Measurements from ENCODE around the gene RFLNA. TPM values are rescaled to one million over a fixed set of nuclear protein-coding genes. Genes with fewer than 3 reads are reported as not detected.

The RFLNA gene
- total RNA-seq, 4 donors from 2014 or later = 0.15 to 1.1 (median 0.23) TPM

GRCh38 chr12:124327362-124328043 lies 32.6 kb downstream of the RFLNA start:
- Histone ChIP-seq H3K9me3 (peaks cover 0 to 5% (median 3%) of the 10 kb centered on the region in 3 donors), H3K27ac (peak overlapping the region; percentile 83 to 91 (median 88)), H3K4me1 (peaks cover 22 to 26% of the 10 kb centered on the region in 2 donors), H3K36me3 (peaks cover 0 to 68% of the 10 kb centered on the region in 2 donors), H3K27me3 (no peaks in the 10 kb centered on the region), H3K4me3 (no peak overlapping the region)
- intact Hi-C loops (cut with DNase I; ENCODE audit: low total_unique reads) (loop anchor here (2.0 to 5.0 kb wide), 2 partner anchors 31 to 445 kb away; no protein-coding TSS in a partner anchor), in situ Hi-C loops (cut with MboI; ENCODE audit: low sequenced_read_pairs in 4 of 4) (no loop called here)
- peak; percentile 45 to 69 for DNase-seq
- no peak for TF ChIP-seq POLR2A (IDR thresholded peaks at IDR 0.05)
- TF ChIP-seq, protein P1, sequence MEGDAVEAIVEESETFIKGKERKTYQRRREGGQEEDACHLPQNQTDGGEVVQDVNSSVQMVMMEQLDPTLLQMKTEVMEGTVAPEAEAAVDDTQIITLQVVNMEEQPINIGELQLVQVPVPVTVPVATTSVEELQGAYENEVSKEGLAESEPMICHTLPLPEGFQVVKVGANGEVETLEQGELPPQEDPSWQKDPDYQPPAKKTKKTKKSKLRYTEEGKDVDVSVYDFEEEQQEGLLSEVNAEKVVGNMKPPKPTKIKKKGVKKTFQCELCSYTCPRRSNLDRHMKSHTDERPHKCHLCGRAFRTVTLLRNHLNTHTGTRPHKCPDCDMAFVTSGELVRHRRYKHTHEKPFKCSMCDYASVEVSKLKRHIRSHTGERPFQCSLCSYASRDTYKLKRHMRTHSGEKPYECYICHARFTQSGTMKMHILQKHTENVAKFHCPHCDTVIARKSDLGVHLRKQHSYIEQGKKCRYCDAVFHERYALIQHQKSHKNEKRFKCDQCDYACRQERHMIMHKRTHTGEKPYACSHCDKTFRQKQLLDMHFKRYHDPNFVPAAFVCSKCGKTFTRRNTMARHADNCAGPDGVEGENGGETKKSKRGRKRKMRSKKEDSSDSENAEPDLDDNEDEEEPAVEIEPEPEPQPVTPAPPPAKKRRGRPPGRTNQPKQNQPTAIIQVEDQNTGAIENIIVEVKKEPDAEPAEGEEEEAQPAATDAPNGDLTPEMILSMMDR (IDR thresholded peaks at IDR 0.05 in 4 of 5, conservative IDR thresholded peaks at IDR 0.05 in 1 of 5) = no peak
- peak; percentile 73 to 80 for ATAC-seq

- no peak for TF ChIP-seq POLR2A (IDR thresholded peaks at IDR 0.05)
- TF ChIP-seq, protein P1 (IDR thresholded peaks at IDR 0.05 in 4 of 5, conservative IDR thresholded peaks at IDR 0.05 in 1 of 5) = no peak
- Histone ChIP-seq H3K9me3 (peaks cover 0 to 5% (median 3%) of the 10 kb centered on the region in 3 donors), H3K36me3 (peaks cover 0 to 74% of the 10 kb centered on the region in 2 donors), H3K4me1 (peaks cover 22 to 26% of the 10 kb centered on the region in 2 donors), H3K27me3 (no peaks in the 10 kb centered on the region), H3K4me3 (no peak overlapping the region), H3K27ac (peak overlapping the region; percentile 83 to 91 (median 88))
- ATAC-seq (peak; percentile 76 to 78), DNase-seq (peak; percentile 78 to 83)
- in situ Hi-C loops (cut with MboI; ENCODE audit: low sequenced_read_pairs in 4 of 4) = no loop called here
- intact Hi-C loops (cut with DNase I; ENCODE audit: low total_unique reads) = loop anchor here (2.0 to 5.0 kb wide), 2 partner anchors 31 to 444 kb away; no protein-coding TSS in a partner anchor
These were observed 33.2 kb downstream of the RFLNA start for GRCh38 chr12:124328116-124328515.

GRCh38 chr12:124328636-124329035 lies 33.7 kb downstream of the RFLNA start:
- in situ Hi-C loops (cut with MboI; ENCODE audit: low sequenced_read_pairs in 4 of 4) = no loop called here
- H3K4me1 ChIP-seq = peaks cover 22 to 26% of the 10 kb centered on the region in 2 donors
- H3K4me3 ChIP-seq = no peak overlapping the region
- no peak for TF ChIP-seq POLR2A (IDR thresholded peaks at IDR 0.05)
- TF ChIP-seq, protein P1 (IDR thresholded peaks at IDR 0.05 in 4 of 5, conservative IDR thresholded peaks at IDR 0.05 in 1 of 5) = no peak
- intact Hi-C loops (cut with DNase I; ENCODE audit: low total_unique reads) = loop anchor here (2.0 to 5.0 kb wide), 2 partner anchors 30 to 444 kb away; no protein-coding TSS in a partner anchor
- DNase-seq (no peak), ATAC-seq (no peak)
- peaks cover 0 to 5% (median 3%) of the 10 kb centered on the region in 3 donors for H3K9me3 ChIP-seq
- peaks cover 0 to 76% of the 10 kb centered on the region in 2 donors for H3K36me3 ChIP-seq
- H3K27ac ChIP-seq = peak overlapping the region; percentile 83 to 91 (median 88)
- H3K27me3 ChIP-seq = no peaks in the 10 kb centered on the region

- ATAC-seq (no peak), DNase-seq (no peak)
- no peak overlapping the region for H3K4me3 ChIP-seq
- in situ Hi-C loops (cut with MboI; ENCODE audit: low sequenced_read_pairs in 4 of 4) = no loop called here
- no peaks in the 10 kb centered on the region for H3K9me3 ChIP-seq
- no peak for TF ChIP-seq POLR2A (IDR thresholded peaks at IDR 0.05)
- TF ChIP-seq, protein P1 (IDR thresholded peaks at IDR 0.05 in 4 of 5, conservative IDR thresholded peaks at IDR 0.05 in 1 of 5) = peak in 1 of 5 experiments; percentile 24
- H3K4me1 ChIP-seq = peaks cover 19% of the 10 kb centered on the region in 2 donors
- H3K27me3 ChIP-seq = no peaks in the 10 kb centered on the region
- H3K27ac ChIP-seq = peak overlapping the region in 1 of 4 donors; percentile 18
- H3K36me3 ChIP-seq = peaks cover 0 to 85% of the 10 kb centered on the region in 2 donors
- intact Hi-C loops (cut with DNase I; ENCODE audit: low total_unique reads) = no loop called here
These were observed 37.3 kb downstream of the RFLNA start for GRCh38 chr12:124332058-124332672.
